NT2/D1 (cell line): Measurements from ENCODE around the gene GIT1.
A peak's percentile ranks its signal among the peaks of the same experiment; 100 is the strongest.

ENCODE experiments used
- DNase-seq: peaks from one replicate; pipeline ENCODE4 v3.0.0-alpha.2; 2011; ENCODE audit warnings: low read depth, low spot score
- H3K27me3 ChIP-seq: 2 replicates; pipeline ENCODE4 v1.6.0; 2011; ENCODE audit warnings: mild to moderate bottlenecking; ENCODE audit not compliant: insufficient read length, insufficient read depth
- H3K36me3 ChIP-seq: 2 replicates; pipeline ENCODE4 v1.6.1; 2011; ENCODE audit warnings: mild to moderate bottlenecking, low read length, mixed read lengths; ENCODE audit not compliant: insufficient read depth, insufficient read length
- H3K4me1 ChIP-seq: 2 replicates; pipeline ENCODE4 v1.5.1; 2011; ENCODE audit not compliant: insufficient read depth, insufficient read length
- H3K4me3 ChIP-seq: 2 replicates; pipeline ENCODE4 v1.5.1; 2011; ENCODE audit warnings: low read depth; ENCODE audit not compliant: insufficient read length
- H3K9ac ChIP-seq: 2 replicates; pipeline ENCODE4 v1.6.0; 2011; ENCODE audit warnings: low read depth; ENCODE audit not compliant: insufficient read length
- H3K9me3 ChIP-seq: 2 replicates; pipeline ENCODE4 v1.5.1; 2011; ENCODE audit warnings: mild to moderate bottlenecking, low read length; ENCODE audit not compliant: insufficient read depth
- SUZ12 ChIP-seq: IDR thresholded peaks from 2 replicates; pipeline ENCODE4 v1.6.1; 2011; ENCODE audit not compliant: insufficient read length, insufficient read depth; ENCODE audit errors: extremely low read depth
- YY1 ChIP-seq: IDR thresholded peaks from 2 replicates; pipeline ENCODE4 v1.6.1; 2011; ENCODE audit not compliant: insufficient read length, insufficient read depth
- ZNF274 ChIP-seq: IDR thresholded peaks from 2 replicates; pipeline ENCODE4 v1.6.1; 2011; ENCODE audit warnings: mild to moderate bottlenecking, low read depth, low read length

The GIT1 gene

GRCh38 chr17:29590411-29591145, 1.1 kb upstream of the GIT1 start:
- no peak for DNase-seq
- peaks cover 38% of the 10 kb centered on the region for H3K27me3 ChIP-seq
- peak overlapping the region; percentile 76 for H3K9ac ChIP-seq
- peaks cover 27% of the 10 kb centered on the region for H3K4me1 ChIP-seq
- TF ChIP-seq YY1 (no peak), ZNF274 (no peak), SUZ12 (no peak)
- no peaks in the 10 kb centered on the region for H3K9me3 ChIP-seq
- H3K4me3 ChIP-seq = peak overlapping the region; percentile 45
- no peaks in the 10 kb centered on the region for H3K36me3 ChIP-seq

GRCh38 chr17:29588562-29589411, 661 bp downstream of the GIT1 start:
- Histone ChIP-seq H3K9ac (peak overlapping the region; percentile 80), H3K4me1 (peaks cover 26% of the 10 kb centered on the region), H3K36me3 (no peaks in the 10 kb centered on the region), H3K4me3 (peak overlapping the region; percentile 73), H3K27me3 (peaks cover 29% of the 10 kb centered on the region), H3K9me3 (no peaks in the 10 kb centered on the region)
- no peak for DNase-seq
- TF ChIP-seq SUZ12 (no peak), ZNF274 (no peak), YY1 (no peak)

GRCh38 chr17:29588017-29588561, 1.4 kb downstream of the GIT1 start:
- Histone ChIP-seq H3K9me3 (peaks cover 6% of the 10 kb centered on the region; the same call in 1 of the 2 replicates), H3K9ac (peak overlapping the region; percentile 80), H3K4me1 (peaks cover 26% of the 10 kb centered on the region), H3K4me3 (peak overlapping the region; percentile 73), H3K36me3 (peaks cover 3% of the 10 kb centered on the region), H3K27me3 (peaks cover 26% of the 10 kb centered on the region)
- TF ChIP-seq YY1 = no peak
- no peak for TF ChIP-seq SUZ12
- DNase-seq = no peak

GRCh38 chr17:29587591-29587990, 1.9 kb downstream of the GIT1 start:
- H3K4me1 ChIP-seq = peaks cover 23% of the 10 kb centered on the region

GRCh38 chr17:29586676-29587469, 2.6 kb downstream of the GIT1 start:
- H3K4me3 ChIP-seq = no peak overlapping the region
- peaks cover 19% of the 10 kb centered on the region for H3K4me1 ChIP-seq
- DNase-seq = no peak
- TF ChIP-seq ZNF274 = no peak
- TF ChIP-seq SUZ12 = no peak
- TF ChIP-seq YY1 = no peak
- peaks cover 26% of the 10 kb centered on the region for H3K27me3 ChIP-seq
- peaks cover 15% of the 10 kb centered on the region for H3K36me3 ChIP-seq
- H3K9me3 ChIP-seq = peaks cover 6% of the 10 kb centered on the region; the same call in 1 of the 2 replicates
- H3K9ac ChIP-seq = peak overlapping the region; percentile 1

More at GRCh38 chr17:29587591-29587990, 1.9 kb downstream of the GIT1 start:
- no peak overlapping the region for H3K4me3 ChIP-seq
- peaks cover 6% of the 10 kb centered on the region; the same call in 1 of the 2 replicates for H3K9me3 ChIP-seq
- DNase-seq = no peak
- peaks cover 26% of the 10 kb centered on the region for H3K27me3 ChIP-seq
- TF ChIP-seq YY1 = no peak
- H3K36me3 ChIP-seq = peaks cover 7% of the 10 kb centered on the region
- no peak overlapping the region for H3K9ac ChIP-seq

- TF ChIP-seq ZNF274 = no peak
- TF ChIP-seq YY1 = no peak
- no peak for TF ChIP-seq SUZ12
- peaks cover 14% of the 10 kb centered on the region for H3K4me1 ChIP-seq
- peaks cover 19% of the 10 kb centered on the region for H3K27me3 ChIP-seq
Observed at GRCh38 chr17:29585080-29585751, 4.2 kb downstream of the GIT1 start.

More at GRCh38 chr17:29585080-29585751, 4.2 kb downstream of the GIT1 start:
- H3K9ac ChIP-seq = peak overlapping the region; percentile 9
- no peak for DNase-seq
- peaks cover 25% of the 10 kb centered on the region for H3K36me3 ChIP-seq
- peaks cover 6% of the 10 kb centered on the region; the same call in 1 of the 2 replicates for H3K9me3 ChIP-seq
- no peak overlapping the region for H3K4me3 ChIP-seq
